Thymus (tissue), 11 donors: ENCODE results near the gene TUB. TPM values are rescaled to one million over a fixed set of nuclear protein-coding genes. Genes with fewer than 3 reads are reported as not detected.

Source experiments
- DNase-seq, 9 donors: peaks; one replicate each; pipeline ENCODE4 v3.0.0-alpha.2; 2013; ENCODE audit warnings: low spot score in 9 of 9, low read depth in 6 of 9, missing footprints in 1 of 9
- H3K27ac ChIP-seq, 2 donors: one replicate each; pipeline ENCODE4 v1.5.1; 2013; ENCODE audit warnings: control low read depth in 1 of 2, low read depth in 1 of 2, low read length in 1 of 2, mild to moderate bottlenecking in 1 of 2, moderate library complexity in 1 of 2
- H3K27me3 ChIP-seq, 2 donors: one replicate each; pipeline ENCODE4 v1.5.1; 2013; ENCODE audit warnings: low read length in 1 of 2; ENCODE audit not compliant: control insufficient read depth in 2 of 2, insufficient read depth in 1 of 2
- H3K36me3 ChIP-seq, 2 donors: one replicate each; pipeline ENCODE4 v1.5.1; 2013; ENCODE audit warnings: low read length in 1 of 2, mild to moderate bottlenecking in 1 of 2, moderate library complexity in 1 of 2; ENCODE audit not compliant: control insufficient read depth in 2 of 2, insufficient read depth in 2 of 2
- H3K4me1 ChIP-seq, 2 donors: one replicate each; pipeline ENCODE4 v1.5.1; 2013; ENCODE audit warnings: low read length in 2 of 2; ENCODE audit not compliant: control insufficient read depth in 2 of 2, insufficient read depth in 2 of 2
- H3K4me3 ChIP-seq, 2 donors: one replicate each; pipeline ENCODE4 v1.5.1; 2013; ENCODE audit warnings: low read length in 2 of 2, control low read depth in 1 of 2, mild to moderate bottlenecking in 1 of 2
- H3K9me3 ChIP-seq, 2 donors: one replicate each; pipeline ENCODE4 v1.5.1; 2013; ENCODE audit warnings: low read length in 1 of 2, mild to moderate bottlenecking in 1 of 2; ENCODE audit not compliant: control insufficient read depth in 2 of 2, insufficient read depth in 1 of 2
- WGBS: extraction: QIAGEN DNeasy Blood & Tissue Kit; methylation state at CpG from one replicate; pipeline ENCODE4 v1.1.7; 2013; 5-methylcytosine and 5-hydroxymethylcytosine counted together
- polyA plus RNA-seq: library from polyadenylated mRNA; stranded (reverse); fragments of 200-250 nt; gene quantifications from one replicate; pipeline ENCODE4 v1.2.3, GENCODE V29; 2013
- total RNA-seq: library from RNA; stranded (reverse); fragments of 120-200 nt; gene quantifications from one replicate; pipeline ENCODE4 v1.2.4, GENCODE V29; 2013
- donor health status: healthy.

Gene TUB
- total and polyA plus RNA-seq, 2 donors: 0.80 to 2.5 TPM

GRCh38 chr11:8126649-8127289 is 45.8 kb downstream of the TUB start:
- Histone ChIP-seq H3K36me3 (no peaks in the 10 kb centered on the region), H3K9me3 (no peaks in the 10 kb centered on the region), H3K4me3 (no peak overlapping the region), H3K4me1 (no peaks in the 10 kb centered on the region), H3K27me3 (no peaks in the 10 kb centered on the region), H3K27ac (no peak overlapping the region)
- 96% methylated on average over 8 of the region's 8 CpGs for WGBS
- DNase-seq: no peak

DNA sequence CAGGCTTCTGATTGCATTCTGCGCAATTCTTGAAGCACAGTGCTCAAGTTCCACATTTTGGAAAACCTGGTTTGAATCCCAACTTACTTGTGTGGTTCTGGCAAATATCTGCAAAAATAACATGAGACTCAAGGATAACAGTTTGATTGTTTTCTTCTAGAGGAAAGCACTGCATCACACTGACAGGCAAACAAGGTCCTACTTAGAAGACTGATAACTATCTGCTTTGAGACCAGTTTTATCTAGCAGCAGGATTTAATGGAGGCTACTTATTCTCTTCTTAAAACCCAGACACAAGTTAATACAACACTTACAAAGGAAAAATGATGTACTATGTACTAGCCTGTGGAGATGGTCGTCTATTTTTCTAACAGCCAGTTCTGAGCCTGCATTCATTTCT is 46.4 kb downstream of the TUB start:
- WGBS: 93% methylated on average over 2 of the region's 2 CpGs
- H3K27me3 ChIP-seq: no peaks in the 10 kb centered on the region
- no peak for DNase-seq
- H3K27ac ChIP-seq: no peak overlapping the region
- no peak overlapping the region for H3K4me3 ChIP-seq
- no peaks in the 10 kb centered on the region for H3K36me3 ChIP-seq
- no peaks in the 10 kb centered on the region for H3K4me1 ChIP-seq
- no peaks in the 10 kb centered on the region for H3K9me3 ChIP-seq

DNA sequence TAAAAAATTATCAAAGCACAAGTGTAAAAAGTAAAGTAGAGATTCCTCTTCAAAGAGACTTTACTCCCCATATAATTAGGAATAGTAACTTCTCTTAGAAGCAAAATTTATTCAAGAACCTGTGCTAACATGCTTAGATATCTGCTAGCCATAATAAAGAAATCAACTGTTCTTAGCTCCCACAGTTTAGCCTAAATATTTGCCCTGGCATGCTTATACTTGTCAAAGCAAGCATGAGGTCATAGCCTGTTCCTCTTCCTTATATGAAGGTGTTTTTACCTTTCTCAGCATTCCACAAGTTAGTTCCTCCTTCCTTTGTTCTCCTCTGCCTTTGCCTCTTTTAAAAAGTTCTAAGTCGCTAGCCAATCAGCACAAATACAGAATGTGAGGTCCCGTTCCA is 57.5 kb downstream of the TUB start:
- Histone ChIP-seq H3K27me3 (no peaks in the 10 kb centered on the region), H3K9me3 (no peaks in the 10 kb centered on the region), H3K4me1 (no peaks in the 10 kb centered on the region), H3K27ac (no peak overlapping the region), H3K36me3 (no peaks in the 10 kb centered on the region), H3K4me3 (no peak overlapping the region)
- WGBS: 97% methylated on average over 2 of the region's 2 CpGs
- no peak for DNase-seq

DNA sequence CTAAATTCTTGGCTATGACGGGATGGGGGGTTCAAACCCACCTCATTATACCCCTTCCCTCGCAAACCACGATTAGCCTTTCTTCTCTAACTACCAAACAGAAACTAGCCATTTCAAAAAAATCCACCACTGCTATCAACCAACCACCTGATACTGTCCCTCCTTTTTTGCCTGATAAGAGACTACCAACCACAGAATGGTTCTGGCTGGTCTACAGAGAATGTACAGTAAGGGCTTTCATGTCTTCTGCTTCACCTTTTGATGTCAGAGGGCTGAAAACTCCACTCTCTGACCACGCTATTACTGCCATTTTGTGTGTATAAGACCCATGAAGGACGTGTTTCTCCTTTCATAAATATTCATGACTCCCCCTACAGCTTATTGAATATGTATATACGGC is 68.7 kb downstream of the TUB start:
- H3K27ac ChIP-seq: no peak overlapping the region
- no peaks in the 10 kb centered on the region for H3K4me1 ChIP-seq
- no peak for DNase-seq
- H3K4me3 ChIP-seq: no peak overlapping the region
- WGBS: 94% methylated on average over 6 of the region's 6 CpGs
- no peaks in the 10 kb centered on the region for H3K36me3 ChIP-seq
- no peaks in the 10 kb centered on the region for H3K27me3 ChIP-seq
- no peaks in the 10 kb centered on the region for H3K9me3 ChIP-seq

Other genes starting within 250 kb of the TUB start
- not detected for gene OR10A6, start 149.9 kb upstream of the TUB start, total RNA-seq
- 0.05 TPM for gene OR10A6, start 149.9 kb upstream of the TUB start, polyA plus RNA-seq
- not detected for gene OR10A3, start 139.5 kb upstream of the TUB start, total RNA-seq
- not detected for gene OR10A3, start 139.5 kb upstream of the TUB start, polyA plus RNA-seq
- gene NLRP10, start 115.8 kb upstream of the TUB start, total RNA-seq: not detected
- gene NLRP10, start 115.8 kb upstream of the TUB start, polyA plus RNA-seq: 0.21 TPM
- 281 TPM for gene EIF3F, start 93.9 kb upstream of the TUB start, total RNA-seq
- gene EIF3F, start 93.9 kb upstream of the TUB start, polyA plus RNA-seq: 266 TPM
- 3.3 TPM for gene RIC3, start 87.8 kb downstream of the TUB start, total RNA-seq
- gene RIC3, start 87.8 kb downstream of the TUB start, polyA plus RNA-seq: 15.7 TPM
- 0.05 TPM for gene LMO1, start 182.7 kb downstream of the TUB start, total RNA-seq
- gene LMO1, start 182.7 kb downstream of the TUB start, polyA plus RNA-seq: 0.32 TPM